Endodermal cell (in vitro differentiated cells): Measurements from ENCODE around the gene SHH. TPM values are rescaled to one million over a fixed set of nuclear protein-coding genes. Genes with fewer than 3 reads are reported as not detected.

Source experiments
- DNase-seq: peaks from one replicate; pipeline ENCODE4 v3.0.0-alpha.2; 2017
- H3K27ac ChIP-seq: 2 replicates; pipeline ENCODE4 v1.5.1; 2013; ENCODE audit warnings: mild to moderate bottlenecking, low read depth, low read length, moderate library complexity
- H3K27me3 ChIP-seq: 2 replicates; pipeline ENCODE4 v1.6.1; 2013; ENCODE audit warnings: mild to moderate bottlenecking, low read length, moderate library complexity; ENCODE audit not compliant: insufficient read depth, control insufficient read depth, poor library complexity, severe bottlenecking
- H3K36me3 ChIP-seq: 2 replicates; pipeline ENCODE4 v1.7.0; 2013; ENCODE audit warnings: mild to moderate bottlenecking, low read length, moderate library complexity; ENCODE audit not compliant: control insufficient read depth, insufficient read depth
- H3K4me1 ChIP-seq: one replicate; pipeline ENCODE4 v1.7.0; 2013; ENCODE audit warnings: low read length; ENCODE audit not compliant: control insufficient read depth, insufficient read depth
- H3K4me3 ChIP-seq: 2 replicates; pipeline ENCODE4 v1.5.1; 2013; ENCODE audit warnings: mild to moderate bottlenecking, low read length, moderate library complexity
- H3K9ac ChIP-seq: 2 replicates; pipeline ENCODE4 v1.6.1; 2013; ENCODE audit warnings: mild to moderate bottlenecking, low read length, moderate library complexity; ENCODE audit not compliant: poor library complexity, severe bottlenecking; ENCODE audit errors: extremely low read depth
- H3K9me3 ChIP-seq: 2 replicates; pipeline ENCODE4 v1.6.1; 2013; ENCODE audit warnings: mild to moderate bottlenecking, low read length, moderate library complexity; ENCODE audit not compliant: control insufficient read depth
- H3K27ac Mint-ChIP-seq: 2 replicates; pipeline ENCODE4 v1.8.0; 2020; ENCODE audit warnings: mixed read lengths
- H3K27me3 Mint-ChIP-seq: 2 replicates; pipeline ENCODE4 v1.8.0; 2021; ENCODE audit warnings: mild to moderate bottlenecking, mixed read lengths; ENCODE audit not compliant: insufficient read depth
- H3K36me3 Mint-ChIP-seq: 2 replicates; pipeline ENCODE4 v1.8.0; 2020; ENCODE audit warnings: low read depth, mixed read lengths
- H3K4me1 Mint-ChIP-seq: 2 replicates; pipeline ENCODE4 v1.8.0; 2020; ENCODE audit warnings: mixed read lengths
- H3K4me3 Mint-ChIP-seq: 2 replicates; pipeline ENCODE4 v1.8.0; 2020; ENCODE audit warnings: mild to moderate bottlenecking, moderate library complexity, mixed read lengths
- H3K9me3 Mint-ChIP-seq: 2 replicates; pipeline ENCODE4 v1.8.0; 2020; ENCODE audit warnings: mild to moderate bottlenecking, mixed read lengths
- CTCF ChIP-seq: fragments of 200-600 bp; sonication (generic); conservative IDR thresholded peaks from 2 replicates; pipeline ENCODE4 v1.5.0; 2021; ENCODE audit warnings: antibody characterized with exemption, mild to moderate bottlenecking
- WGBS, 2 experiments: methylation state at CpG; one replicate each; pipeline versions ENCODE4 v1.1.5 to v1.1.7; 2013; ENCODE audit warnings: missing lambda C conversion rate in 2 of 2, mixed read lengths in 1 of 2; ENCODE audit not compliant: insufficient coverage in 1 of 2, insufficient read length in 1 of 2; 5-methylcytosine and 5-hydroxymethylcytosine counted together
- total RNA-seq, 2 donors: library from RNA; stranded (reverse); fragmentation: NEBNext Ultra II Directional in 1 of 2; extraction: Animal tissue kit (Norgen Biotek cat#: 25700) in 1 of 2; gene quantifications; 2 replicates in 1 of 2; 3 replicates in 1 of 2; pipeline ENCODE4 v1.2.1, GENCODE V29; 2021

SHH gene
- total RNA-seq, 2 donors from 2014 or later = 0.99 to 1.6 TPM

GRCh38 chr7:155836216-155837125 lies 24.2 kb upstream of the SHH start:
- 87 to 91% methylated on average over 18 to 28 of the region's 28 CpGs for WGBS, 2 experiments
- Mint-ChIP-seq H3K27me3 (peaks cover 7% of the 10 kb centered on the region), H3K27ac (no peak overlapping the region), H3K9me3 (no peaks in the 10 kb centered on the region), H3K4me3 (no peak overlapping the region), H3K36me3 (no peaks in the 10 kb centered on the region), H3K4me1 (no peaks in the 10 kb centered on the region)
- no peak for DNase-seq
- Histone ChIP-seq H3K4me1 (no peaks in the 10 kb centered on the region), H3K9ac (no peak overlapping the region), H3K27me3 (no peaks in the 10 kb centered on the region), H3K27ac (no peak overlapping the region), H3K36me3 (no peaks in the 10 kb centered on the region), H3K9me3 (no peaks in the 10 kb centered on the region), H3K4me3 (no peak overlapping the region)
- no peak for TF ChIP-seq CTCF

- H3K4me1 ChIP-seq = no peaks in the 10 kb centered on the region
- no peaks in the 10 kb centered on the region for H3K27me3 ChIP-seq
- no peaks in the 10 kb centered on the region for H3K9me3 ChIP-seq
- Mint-ChIP-seq H3K4me3 (no peak overlapping the region), H3K27ac (no peak overlapping the region), H3K4me1 (no peaks in the 10 kb centered on the region), H3K36me3 (no peaks in the 10 kb centered on the region), H3K9me3 (no peaks in the 10 kb centered on the region), H3K27me3 (peaks cover 7% of the 10 kb centered on the region)
- no peak overlapping the region for H3K27ac ChIP-seq
- TF ChIP-seq CTCF = no peak
- DNase-seq = no peak
- no peak overlapping the region for H3K4me3 ChIP-seq
- H3K36me3 ChIP-seq = no peaks in the 10 kb centered on the region
- H3K9ac ChIP-seq = no peak overlapping the region
- WGBS, 2 experiments = 80 to 88% methylated on average over 8 to 13 of the region's 14 CpGs
Measured at GRCh38 chr7:155835446-155836215, 23.4 kb upstream of the SHH start.

GRCh38 chr7:155834486-155835048 lies 22.3 kb upstream of the SHH start:
- Histone ChIP-seq H3K27me3 (no peaks in the 10 kb centered on the region), H3K4me3 (no peak overlapping the region), H3K36me3 (no peaks in the 10 kb centered on the region), H3K27ac (no peak overlapping the region), H3K9ac (no peak overlapping the region), H3K9me3 (no peaks in the 10 kb centered on the region), H3K4me1 (no peaks in the 10 kb centered on the region)
- no peak overlapping the region for H3K4me3 Mint-ChIP-seq
- peaks cover 4% of the 10 kb centered on the region for H3K27me3 Mint-ChIP-seq
- no peaks in the 10 kb centered on the region for H3K4me1 Mint-ChIP-seq
- H3K36me3 Mint-ChIP-seq = no peaks in the 10 kb centered on the region
- H3K27ac Mint-ChIP-seq = no peak overlapping the region
- no peaks in the 10 kb centered on the region for H3K9me3 Mint-ChIP-seq
- DNase-seq = no peak
- 91 to 93% methylated on average over 3 to 16 of the region's 16 CpGs for WGBS, 2 experiments
- TF ChIP-seq CTCF = no peak
